HG03457 (cell line): ENCODE results near the gene ENO2.

ENCODE experiments used
- ATAC-seq: cut with Tn5 transposase; IDR thresholded peaks from one replicate; pipeline ENCODE4 v1.9.1; 2021; ENCODE audit warnings: moderate number of reproducible peaks; ENCODE audit not compliant: unreplicated experiment

The ENO2 gene

GRCh38 chr12:6912164-6912935 lies 2.0 kb upstream of the ENO2 start:
- ATAC-seq, result no peak

GRCh38 chr12:6914947-6915788 lies 788 bp downstream of the ENO2 start:
- ATAC-seq, result no peak

DNA sequence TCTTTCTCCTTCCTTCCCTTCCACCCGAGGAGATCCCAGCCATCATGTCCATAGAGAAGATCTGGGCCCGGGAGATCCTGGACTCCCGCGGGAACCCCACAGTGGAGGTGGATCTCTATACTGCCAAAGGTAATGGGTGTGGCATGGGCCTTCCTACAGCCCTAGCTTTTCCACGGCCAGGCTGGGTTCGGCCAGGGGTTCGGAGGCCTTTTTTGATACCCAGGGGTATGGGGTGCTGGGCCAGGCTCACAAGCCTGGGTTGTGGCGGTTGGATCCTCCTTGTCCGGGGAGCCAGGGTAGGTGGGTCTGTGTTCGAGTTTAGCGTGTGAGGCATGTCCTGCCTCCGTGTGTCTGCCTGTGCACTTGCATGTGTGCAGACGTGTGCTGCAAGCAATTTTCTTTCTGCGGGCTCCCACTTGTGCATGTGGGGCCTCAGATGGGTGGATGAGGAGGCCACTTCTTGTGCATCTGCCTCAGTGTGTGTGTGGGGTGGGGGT lies 1.5 kb downstream of the ENO2 start:
- ATAC-seq, result no peak

DNA sequence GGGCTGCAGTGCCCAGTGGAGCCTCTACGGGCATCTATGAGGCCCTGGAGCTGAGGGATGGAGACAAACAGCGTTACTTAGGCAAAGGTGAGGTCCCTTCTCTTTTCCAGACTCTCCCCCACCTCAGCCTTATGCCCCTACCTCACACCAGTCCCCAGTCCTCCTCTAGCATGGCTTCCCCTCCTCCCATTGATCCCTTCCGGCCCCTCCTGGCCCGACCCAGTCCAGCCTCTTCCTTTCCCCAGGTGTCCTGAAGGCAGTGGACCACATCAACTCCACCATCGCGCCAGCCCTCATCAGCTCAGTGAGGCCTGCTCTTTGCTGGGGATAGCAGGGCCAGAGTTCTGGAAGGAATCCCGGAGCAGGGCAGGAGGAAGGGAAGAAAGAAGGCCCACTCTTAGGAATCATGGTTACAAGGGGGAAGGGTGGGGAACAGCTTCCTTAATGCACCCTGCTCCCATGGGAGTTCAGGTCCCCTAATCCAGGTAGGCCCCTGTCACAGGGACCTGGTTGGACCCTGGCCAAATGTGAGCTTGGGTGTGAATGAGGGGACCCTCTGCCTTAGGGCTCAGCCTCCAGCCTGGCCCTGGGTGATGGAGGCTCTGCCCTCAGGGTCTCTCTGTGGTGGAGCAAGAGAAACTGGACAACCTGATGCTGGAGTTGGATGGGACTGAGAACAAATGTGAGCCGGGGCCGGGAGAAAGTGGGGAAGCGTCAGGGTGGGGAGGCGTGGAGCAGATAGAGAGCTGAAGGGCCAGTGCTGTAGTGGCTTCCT lies 2.2 kb downstream of the ENO2 start:
- no peak for ATAC-seq

DNA sequence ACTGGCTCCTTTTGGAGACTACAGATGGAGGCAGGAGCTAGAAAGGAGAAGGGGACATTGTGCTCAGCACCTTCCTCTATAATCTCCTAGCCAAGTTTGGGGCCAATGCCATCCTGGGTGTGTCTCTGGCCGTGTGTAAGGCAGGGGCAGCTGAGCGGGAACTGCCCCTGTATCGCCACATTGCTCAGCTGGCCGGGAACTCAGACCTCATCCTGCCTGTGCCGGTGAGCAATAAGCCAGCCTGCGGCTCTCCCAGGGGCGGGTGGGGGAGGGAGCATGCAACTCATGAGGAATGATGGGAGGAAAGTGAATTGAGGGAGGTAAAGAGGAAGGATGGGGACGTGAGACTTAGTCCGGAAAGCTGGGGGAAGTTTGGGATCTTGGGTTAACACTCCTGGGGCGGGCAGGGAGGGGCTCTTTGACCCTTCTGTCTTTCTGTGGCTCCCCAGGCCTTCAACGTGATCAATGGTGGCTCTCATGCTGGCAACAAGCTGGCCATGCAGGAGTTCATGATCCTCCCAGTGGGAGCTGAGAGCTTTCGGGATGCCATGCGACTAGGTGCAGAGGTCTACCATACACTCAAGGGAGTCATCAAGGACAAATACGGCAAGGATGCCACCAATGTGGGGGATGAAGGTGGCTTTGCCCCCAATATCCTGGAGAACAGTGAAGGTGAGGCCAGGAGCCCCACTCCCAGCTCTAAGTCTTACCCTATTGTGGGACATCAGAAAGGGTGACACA lies 3.3 kb downstream of the ENO2 start:
- ATAC-seq, result no peak

DNA sequence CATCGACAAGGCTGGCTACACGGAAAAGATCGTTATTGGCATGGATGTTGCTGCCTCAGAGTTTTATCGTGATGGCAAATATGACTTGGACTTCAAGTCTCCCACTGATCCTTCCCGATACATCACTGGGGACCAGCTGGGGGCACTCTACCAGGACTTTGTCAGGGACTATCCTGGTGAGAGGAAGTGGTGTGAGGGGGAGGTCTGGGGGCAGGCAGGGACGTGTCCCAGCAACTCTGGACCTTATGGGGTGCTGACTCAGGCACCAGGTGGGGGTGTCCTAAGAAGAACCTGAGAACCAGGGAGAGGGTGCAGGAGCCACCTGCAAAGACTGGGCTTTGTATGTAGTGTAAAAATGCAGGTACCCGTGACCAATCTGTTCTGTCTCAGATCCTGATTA lies 5.2 kb downstream of the ENO2 start:
- no peak for ATAC-seq

GRCh38 chr12:6921539-6921938 lies 7.2 kb downstream of the ENO2 start:
- no peak for ATAC-seq

GRCh38 chr12:6921996-6922946 lies 7.9 kb downstream of the ENO2 start:
- no peak for ATAC-seq

DNA sequence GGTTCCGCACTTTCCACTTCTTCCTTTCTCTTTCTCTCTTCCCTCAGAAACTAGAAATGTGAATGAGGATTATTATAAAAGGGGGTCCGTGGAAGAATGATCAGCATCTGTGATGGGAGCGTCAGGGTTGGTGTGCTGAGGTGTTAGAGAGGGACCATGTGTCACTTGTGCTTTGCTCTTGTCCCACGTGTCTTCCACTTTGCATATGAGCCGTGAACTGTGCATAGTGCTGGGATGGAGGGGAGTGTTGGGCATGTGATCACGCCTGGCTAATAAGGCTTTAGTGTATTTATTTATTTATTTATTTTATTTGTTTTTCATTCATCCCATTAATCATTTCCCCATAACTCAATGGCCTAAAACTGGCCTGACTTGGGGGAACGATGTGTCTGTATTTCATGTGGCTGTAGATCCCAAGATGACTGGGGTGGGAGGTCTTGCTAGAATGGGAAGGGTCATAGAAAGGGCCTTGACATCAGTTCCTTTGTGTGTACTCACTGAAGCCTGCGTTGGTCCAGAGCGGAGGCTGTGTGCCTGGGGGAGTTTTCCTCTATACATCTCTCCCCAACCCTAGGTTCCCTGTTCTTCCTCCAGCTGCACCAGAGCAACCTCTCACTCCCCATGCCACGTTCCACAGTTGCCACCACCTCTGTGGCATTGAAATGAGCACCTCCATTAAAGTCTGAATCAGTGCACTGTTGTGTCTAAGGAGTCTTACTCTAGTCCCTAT lies 8.8 kb downstream of the ENO2 start:
- ATAC-seq, result no peak

GRCh38 chr12:6923851-6924250 lies 9.5 kb downstream of the ENO2 start:
- no peak for ATAC-seq

DNA sequence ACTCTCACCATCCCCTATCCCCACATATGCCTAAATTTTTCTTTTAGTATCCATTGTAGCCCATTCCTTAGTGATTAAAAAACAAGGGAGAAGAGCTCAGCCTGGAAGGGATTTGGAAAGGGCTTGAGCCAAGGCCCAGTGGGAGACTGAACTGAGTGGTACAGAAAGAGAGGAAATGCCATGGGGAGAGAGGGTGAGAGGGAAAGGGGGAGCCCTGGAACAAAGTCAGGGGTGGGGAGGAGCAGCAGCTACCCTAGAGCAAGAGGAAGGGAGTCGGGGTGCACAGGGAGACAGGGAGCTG lies 10.8 kb downstream of the ENO2 start:
- no peak for ATAC-seq

- ATAC-seq, result no peak
Measured at GRCh38 chr12:6925540-6926279, 11.3 kb downstream of the ENO2 start.

- ATAC-seq, result no peak
Measured at GRCh38 chr12:6927379-6928021, 13.1 kb downstream of the ENO2 start, which contains the start of gene ATN1. ATN1 (plus strand) TSS chr12:6927959; CDS start chr12:6934002, 6,043 bp downstream.

GRCh38 chr12:6928022-6928702 lies 13.8 kb downstream of the ENO2 start:
- no peak for ATAC-seq

GRCh38 chr12:6928703-6929407 lies 14.5 kb downstream of the ENO2 start:
- ATAC-seq, result no peak
